HCT116 (cell line): Measurements from ENCODE around the gene GPR31. TPM values are rescaled to one million over a fixed set of nuclear protein-coding genes. Genes with fewer than 3 reads are reported as not detected.

Experiments
- ATAC-seq: fragments of 200-7000 bp; cut with Tn5 transposase; 2 replicates; pipeline ENCODE4 v1.9.1; 2020; ENCODE audit warnings: mild to moderate bottlenecking, moderate library complexity
- BruUV-seq: library from RNA; stranded (reverse); fragments of 400-500 nt; replicated peaks from 2 replicates; lab custom pipeline; 2021; lab: Mats Ljungman, UMichigan
- CTCF ChIA-PET: fragments of 300-600 bp; sonication (Branson Sonifier 250); formaldehyde crosslinking; loops from one replicate; lab custom pipeline; 2021; ENCODE audit warnings: antibody characterized with exemption; lab: Charles Lee
- POLR2A ChIA-PET: fragments of 300-600, 350-600 bp; sonication (Branson Sonifier 250); formaldehyde crosslinking; loops from one replicate; lab custom pipeline; 2021; ENCODE audit warnings: antibody characterized with exemption; lab: Charles Lee
- RAD21 ChIA-PET, 2 experiments: fragments of 300-600 bp; sonication (Branson Sonifier 250); formaldehyde crosslinking; loops; one replicate each; lab custom pipeline; 2023; ENCODE audit warnings: low total read pairs in 2 of 2; ENCODE audit not compliant: uncharacterized antibody in 2 of 2, unreplicated experiment in 2 of 2, low non-redundant PET in 1 of 2; lab: Charles Lee
- DNase-seq: peaks from one replicate; pipeline ENCODE4 v3.0.0-alpha.2; 2010; ENCODE audit warnings: low read depth, low spot score
- H2AFZ ChIP-seq: fragments of 200-600 bp; shearing (Covaris generic), sonication (generic); 2 replicates; pipeline ENCODE4 v1.6.1; 2017; ENCODE audit warnings: low read depth, mixed run types, mixed read lengths, antibody characterized with exemption, low read length; ENCODE audit not compliant: poor library complexity, severe bottlenecking
- H3K27ac ChIP-seq: 2 replicates; pipeline ENCODE4 v1.5.1; 2012; ENCODE audit warnings: low read depth, low read length
- H3K27me3 ChIP-seq: fragments of 200-600 bp; sonication (generic); 2 replicates; pipeline ENCODE4 v1.6.1; 2016; ENCODE audit warnings: mixed run types, low read length, mixed read lengths; ENCODE audit not compliant: insufficient read depth
- H3K36me3 ChIP-seq, 2 experiments: fragments of 200-500 bp in 1 of 2; fragments of 200-600 bp in 1 of 2; sonication (Bioruptor generic) in 1 of 2; sonication (generic) in 1 of 2; 2 replicates each; pipeline versions ENCODE4 v1.5.1 to v1.6.1; 2014 to 2016; ENCODE audit warnings: low read length in 2 of 2, inconsistent platforms in 1 of 2, mixed read lengths in 1 of 2, mixed run types in 1 of 2; ENCODE audit not compliant: insufficient read depth in 2 of 2, control insufficient read depth in 1 of 2
- H3K4me1 ChIP-seq, 2 experiments: fragments of 200-600 bp in 1 of 2; sonication (generic) in 1 of 2; 2 replicates each; pipeline versions ENCODE4 v1.5.1 to v1.6.1; 2012 to 2017; ENCODE audit warnings: low read length in 2 of 2, inconsistent platforms in 1 of 2, mild to moderate bottlenecking in 1 of 2, mixed read lengths in 1 of 2, mixed run types in 1 of 2, moderate library complexity in 1 of 2; ENCODE audit not compliant: insufficient read depth in 2 of 2, control insufficient read depth in 1 of 2
- H3K4me2 ChIP-seq: fragments of 200-600 bp; sonication (generic); 2 replicates; pipeline ENCODE4 v1.6.1; 2017; ENCODE audit warnings: mixed run types, low read length, mixed read lengths
- H3K4me3 ChIP-seq, 2 experiments: fragments of 200-600 bp in 1 of 2; sonication (generic) in 1 of 2; replicated peaks in 1 of 2; 2 replicates each; pipeline ENCODE4 v1.5.1; 2011 to 2016; ENCODE audit warnings: low read length in 2 of 2, control low read depth in 1 of 2, low read depth in 1 of 2, mild to moderate bottlenecking in 1 of 2, mixed read lengths in 1 of 2, mixed run types in 1 of 2
- H3K79me2 ChIP-seq: fragments of 200-600 bp; sonication (generic); 2 replicates; pipeline ENCODE4 v1.6.1; 2017; ENCODE audit warnings: mild to moderate bottlenecking, mixed run types, low read length, moderate library complexity, mixed read lengths; ENCODE audit not compliant: insufficient read depth
- H3K9ac ChIP-seq: fragments of 200-600 bp; sonication (generic); 2 replicates; pipeline ENCODE4 v1.6.1; 2016; ENCODE audit warnings: low read length, mixed read lengths
- H3K9me2 ChIP-seq: fragments of 200-600 bp; sonication (generic), shearing (Covaris generic); 2 replicates; pipeline ENCODE4 v1.6.1; 2017; ENCODE audit warnings: mixed run types, mild to moderate bottlenecking, moderate library complexity; ENCODE audit not compliant: insufficient read depth
- H3K9me3 ChIP-seq, 2 experiments: fragments of 200-500 bp in 1 of 2; fragments of 200-600 bp in 1 of 2; sonication (Bioruptor generic) in 1 of 2; sonication (generic) in 1 of 2; 2 replicates each; pipeline ENCODE4 v1.6.1; 2014 to 2017; ENCODE audit warnings: low read length in 2 of 2, mixed read lengths in 2 of 2, inconsistent platforms in 1 of 2, low read depth in 1 of 2, mild to moderate bottlenecking in 1 of 2, mixed run types in 1 of 2, moderate library complexity in 1 of 2; ENCODE audit not compliant: control insufficient read depth in 1 of 2, insufficient read depth in 1 of 2
- H4K20me1 ChIP-seq: fragments of 200-600 bp; sonication (generic), shearing (Covaris generic); 2 replicates; pipeline ENCODE4 v1.6.1; 2017; ENCODE audit warnings: mixed run types, mild to moderate bottlenecking, moderate library complexity; ENCODE audit not compliant: insufficient read depth
- EGR1 ChIP-seq: IDR thresholded peaks from 2 replicates; pipeline ENCODE4 v1.6.1; 2012; ENCODE audit warnings: low read depth
- EZH2 ChIP-seq: fragments of 200-600 bp; sonication (generic); IDR thresholded peaks from 2 replicates; pipeline ENCODE4 v1.6.1; 2017; ENCODE audit warnings: antibody characterized with exemption, mixed run types
- EZH2phosphoT487 ChIP-seq: fragments of 200-600 bp; IDR thresholded peaks from 2 replicates; pipeline ENCODE4 v1.6.1; 2018; ENCODE audit warnings: antibody characterized with exemption, borderline replicate concordance
- POLR2AphosphoS5 ChIP-seq: IDR thresholded peaks from 2 replicates; pipeline ENCODE4 v1.6.1; 2011; ENCODE audit warnings: mild to moderate bottlenecking, low read depth, low read length, moderate library complexity
- RAD21 ChIP-seq: IDR thresholded peaks from 2 replicates; pipeline ENCODE4 v1.6.1; 2012; ENCODE audit warnings: low read depth, mild to moderate bottlenecking
- SIN3A ChIP-seq: IDR thresholded peaks from 2 replicates; pipeline ENCODE4 v1.6.1; 2012; ENCODE audit warnings: low read depth
- SRF ChIP-seq: IDR thresholded peaks from 2 replicates; pipeline ENCODE4 v1.6.1; 2012; ENCODE audit warnings: low read depth
- TCF7L2 ChIP-seq: IDR thresholded peaks from 2 replicates; pipeline ENCODE4 v1.7.0; 2011; ENCODE audit warnings: borderline replicate concordance, inconsistent platforms; ENCODE audit not compliant: insufficient read depth, insufficient read length; ENCODE audit errors: extremely low read depth
- ZFX ChIP-seq: fragments of 450-650 bp; IDR thresholded peaks from 2 replicates; pipeline ENCODE4 v1.6.1; 2017
- intact Hi-C: fragments of 100-400 bp; cut with micrococcal nuclease; formaldehyde crosslinking; loops from 2 replicates; pipeline ENCODE4 v1.10.0; 2022
- total RNA-seq: library from RNA; stranded (reverse); gene quantifications from one replicate; pipeline ENCODE4 v1.2.1, GENCODE V29; 2021; ENCODE audit not compliant: unreplicated experiment
- TF ChIP-seq, protein P1 (sequence below): IDR thresholded peaks from 2 replicates; pipeline ENCODE4 v1.6.1; 2011; ENCODE audit warnings: mild to moderate bottlenecking, low read length, moderate library complexity; ENCODE audit not compliant: insufficient replicate concordance; ENCODE audit errors: extremely low read depth

The GPR31 gene
- total RNA-seq, 1 experiment from 2014 or later = not detected

DNA sequence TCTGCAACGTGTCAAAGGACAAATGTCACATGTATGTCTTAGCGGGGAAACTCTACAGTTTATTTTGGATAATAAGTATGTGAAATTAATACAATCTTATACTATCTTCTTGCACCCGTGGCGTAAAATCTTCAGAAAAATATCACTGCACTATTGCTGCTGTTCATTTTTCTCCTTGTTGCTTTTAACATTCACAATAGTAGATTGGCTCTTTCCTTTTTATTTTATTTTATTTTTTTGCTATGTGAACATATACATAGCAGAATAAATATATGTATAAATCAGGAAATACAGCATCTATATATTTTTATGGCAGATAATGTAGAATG, 15.4 kb downstream of the GPR31 start:
- ATAC-seq (no peak), DNase-seq (no peak)
- TF ChIP-seq RAD21 = no peak
- TF ChIP-seq EGR1 = no peak
- TF ChIP-seq POLR2AphosphoS5 = no peak
- TF ChIP-seq EZH2phosphoT487 = no peak
- TF ChIP-seq TCF7L2 = no peak
- TF ChIP-seq, protein P1, sequence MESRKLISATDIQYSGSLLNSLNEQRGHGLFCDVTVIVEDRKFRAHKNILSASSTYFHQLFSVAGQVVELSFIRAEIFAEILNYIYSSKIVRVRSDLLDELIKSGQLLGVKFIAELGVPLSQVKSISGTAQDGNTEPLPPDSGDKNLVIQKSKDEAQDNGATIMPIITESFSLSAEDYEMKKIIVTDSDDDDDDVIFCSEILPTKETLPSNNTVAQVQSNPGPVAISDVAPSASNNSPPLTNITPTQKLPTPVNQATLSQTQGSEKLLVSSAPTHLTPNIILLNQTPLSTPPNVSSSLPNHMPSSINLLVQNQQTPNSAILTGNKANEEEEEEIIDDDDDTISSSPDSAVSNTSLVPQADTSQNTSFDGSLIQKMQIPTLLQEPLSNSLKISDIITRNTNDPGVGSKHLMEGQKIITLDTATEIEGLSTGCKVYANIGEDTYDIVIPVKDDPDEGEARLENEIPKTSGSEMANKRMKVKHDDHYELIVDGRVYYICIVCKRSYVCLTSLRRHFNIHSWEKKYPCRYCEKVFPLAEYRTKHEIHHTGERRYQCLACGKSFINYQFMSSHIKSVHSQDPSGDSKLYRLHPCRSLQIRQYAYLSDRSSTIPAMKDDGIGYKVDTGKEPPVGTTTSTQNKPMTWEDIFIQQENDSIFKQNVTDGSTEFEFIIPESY = no peak
- no peak for TF ChIP-seq ZFX
- TF ChIP-seq SRF = no peak
- no peak for TF ChIP-seq SIN3A
- TF ChIP-seq EZH2 = no peak
- Histone ChIP-seq H3K36me3 (no peaks in the 10 kb centered on the region), H3K9me2 (no peaks in the 10 kb centered on the region), H3K4me2 (no peak overlapping the region), H3K4me3 (no peak overlapping the region), H3K9me3 (no peaks in the 10 kb centered on the region), H3K9ac (no peak overlapping the region), H4K20me1 (no peaks in the 10 kb centered on the region), H2AFZ (no peak overlapping the region), H3K27me3 (0 out of 2 replicates have a peak, but pooled peaks cover 5% of the 10 kb centered on the region), H3K27ac (no peak overlapping the region), H3K79me2 (no peaks in the 10 kb centered on the region), H3K4me1 (no peaks in the 10 kb centered on the region)
- ChIA-PET POLR2A (no interaction called here), CTCF (interaction anchor here (0.6 to 2.2 kb wide), 8 partner anchors 131 to 370 kb away, joined by 3 to 28 read pairs (median 4); partner anchors contain the start of gene CEP43), RAD21 (interaction anchor here (0.6 to 2.0 kb wide), 3 partner anchors 357 to 369 kb away, joined by 3 to 13 read pairs (median 11); no protein-coding TSS in a partner anchor)
- intact Hi-C loops = loop anchor here (1.0 kb wide), 3 partner anchors 145 to 367 kb away; no protein-coding TSS in a partner anchor
- BruUV-seq = no TSS peak
